VCaP (cell line): Measurements from ENCODE around the gene GAPDH.
"Not testable (repeated sequence)": the region's sequence is repeated elsewhere in the genome, so short reads cannot be mapped to it uniquely, and the experiment has no call there.

ENCODE experiments used
- H3K27ac ChIP-seq: fragments of 450-650 bp; 2 replicates; pipeline ENCODE4 v1.5.1; 2017
- CTCF ChIP-seq: fragments of 450-650 bp; conservative IDR thresholded peaks from 2 replicates; pipeline ENCODE4 v1.5.1; 2017; ENCODE audit warnings: mild to moderate bottlenecking, moderate library complexity

Gene GAPDH

GRCh38 chr12:6554168-6555017, 20.1 kb downstream of the GAPDH start:
- peak overlapping the region; percentile 47 for H3K27ac ChIP-seq
- TF ChIP-seq CTCF = peak; percentile 75

- no peak for TF ChIP-seq CTCF
- peak overlapping the region; percentile 47 for H3K27ac ChIP-seq
Measured at GRCh38 chr12:6555018-6555691, 20.8 kb downstream of the GAPDH start.

GRCh38 chr12:6556496-6556817, 22.1 kb downstream of the GAPDH start:
- not testable (repeated sequence) for H3K27ac ChIP-seq

- no peak overlapping the region for H3K27ac ChIP-seq
- no peak for TF ChIP-seq CTCF
Measured at GRCh38 chr12:6556857-6557256, 22.5 kb downstream of the GAPDH start.

- TF ChIP-seq CTCF = peak; percentile 76
- 0 out of 2 replicates have a peak overlapping the region, but pooled peaks have one; percentile 24 for H3K27ac ChIP-seq
Measured at GRCh38 chr12:6558014-6558760, 23.9 kb downstream of the GAPDH start.

GRCh38 chr12:6559500-6559899, 25.2 kb downstream of the GAPDH start:
- no peak overlapping the region for H3K27ac ChIP-seq
- no peak for TF ChIP-seq CTCF

- no peak overlapping the region for H3K27ac ChIP-seq
- no peak for TF ChIP-seq CTCF
Measured at GRCh38 chr12:6560501-6561205, 26.3 kb downstream of the GAPDH start.
